Uterine smooth muscle cell (primary cell): Measurements from ENCODE around the gene DND1. TPM values are rescaled to one million over a fixed set of nuclear protein-coding genes. Genes with fewer than 3 reads are reported as not detected.

Source experiments
- total RNA-seq: library from RNA; depleted of rRNA; stranded (reverse); fragments of >200 nt; gene quantifications from 2 replicates; pipeline ENCODE4 v1.2.3, GENCODE V29; 2014

DND1 gene
- 0.12 and 0.33 TPM in 2 replicates for total RNA-seq

DNA sequence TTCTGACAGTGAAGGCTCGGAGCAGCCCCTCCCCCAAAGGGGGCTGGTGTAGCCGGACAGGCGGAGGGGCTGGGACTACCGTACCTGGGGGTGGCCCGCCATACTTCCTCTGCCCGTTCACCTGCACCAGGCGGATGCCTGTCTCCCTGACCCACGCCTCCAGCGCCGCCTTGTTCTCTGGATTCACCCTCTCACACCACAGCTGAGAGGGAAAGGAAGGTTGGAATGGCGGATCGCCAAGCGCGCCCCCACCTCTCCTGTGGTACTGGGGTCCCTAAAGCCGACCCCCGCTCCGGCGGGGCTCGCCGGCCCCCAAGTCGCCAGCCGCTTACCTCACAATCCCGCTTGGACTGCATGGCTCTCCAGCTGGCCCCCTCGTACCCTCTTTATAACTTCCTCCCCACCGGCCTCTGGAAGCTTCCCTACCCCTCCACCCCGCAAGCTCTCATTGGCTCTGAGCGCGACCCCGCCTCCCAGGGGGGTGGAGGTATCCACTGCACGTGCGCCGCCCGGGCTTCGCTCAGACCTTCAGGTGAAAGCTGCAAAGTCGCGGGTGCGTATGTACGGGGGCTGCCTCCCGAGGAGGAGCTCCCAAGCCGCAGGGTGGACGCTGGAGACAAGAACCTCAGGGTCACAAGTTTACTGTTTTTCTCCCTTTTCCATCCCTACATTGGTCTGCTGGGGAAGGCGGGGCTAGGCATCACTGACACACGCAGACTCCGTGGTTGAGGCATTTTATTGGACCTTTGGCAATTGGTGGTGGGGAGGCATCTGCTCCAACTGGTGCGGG lies at the start of gene DND1:
DND1 (minus strand) TSS at position 390 of the 790 bp plus-strand sequence; CDS start at position 356, 34 bp downstream.

GRCh38 chr5:140700177-140701144 lies 27.1 kb upstream of the DND1 start, which contains the start of gene ZMAT2:
TSS of gene ZMAT2 (plus strand) at chr5:140700447. CDS start at chr5:140700461, 14 bp downstream.

GRCh38 chr5:140690941-140691924 lies 17.9 kb upstream of the DND1 start, which contains the start of the genes HARS1 and HARS2:
TSS of gene HARS1 (minus strand) at chr5:140691370. CDS start at chr5:140691304, 66 bp downstream.
TSS of gene HARS2 (plus strand) at chr5:140691455. CDS start at chr5:140691649, 194 bp downstream.

DNA sequence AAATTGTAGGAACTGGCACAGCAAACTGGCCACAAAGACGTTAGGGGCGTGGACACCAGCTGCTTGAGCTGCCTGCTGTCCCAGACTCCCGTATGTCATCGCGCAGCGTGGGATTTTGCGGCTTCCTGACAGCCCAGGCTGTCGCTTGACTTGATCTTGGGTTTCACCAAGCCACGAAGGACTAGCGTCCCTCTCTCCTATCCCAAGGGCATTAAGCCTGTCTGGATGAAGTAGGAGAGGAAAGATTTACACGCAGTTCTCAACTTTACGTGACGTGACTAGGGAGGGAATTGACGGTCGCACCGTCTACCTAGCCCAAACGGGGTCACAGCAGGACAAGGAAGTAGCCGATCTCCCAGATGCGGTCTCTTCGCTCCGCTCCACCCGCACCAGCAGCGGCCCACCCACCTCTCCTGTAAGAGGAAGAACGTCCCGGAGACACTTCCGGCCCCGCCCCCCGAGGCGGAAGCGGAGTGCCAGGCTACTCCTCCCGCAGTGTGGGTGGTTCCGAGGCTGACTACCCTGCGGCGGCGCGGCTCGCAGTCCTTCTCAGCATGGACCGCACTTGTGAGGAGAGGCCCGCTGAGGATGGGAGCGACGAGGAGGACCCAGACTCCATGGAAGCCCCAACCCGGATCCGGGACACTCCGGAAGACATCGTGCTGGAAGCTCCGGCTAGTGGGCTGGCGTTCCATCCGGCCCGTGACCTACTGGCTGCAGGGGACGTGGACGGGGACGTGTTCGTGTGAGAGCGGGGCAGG lies 8.8 kb downstream of the DND1 start, which contains the start of gene WDR55:
WDR55 (plus strand) TSS at position 546 of the 761 bp plus-strand sequence; CDS start at position 555, 9 bp downstream.

GRCh38 chr5:140639148-140639981 lies 34.0 kb downstream of the DND1 start, which contains the start of gene TMCO6:
TSS of gene TMCO6 (plus strand) at chr5:140639451. CDS start at chr5:140639528, 77 bp downstream.

DNA sequence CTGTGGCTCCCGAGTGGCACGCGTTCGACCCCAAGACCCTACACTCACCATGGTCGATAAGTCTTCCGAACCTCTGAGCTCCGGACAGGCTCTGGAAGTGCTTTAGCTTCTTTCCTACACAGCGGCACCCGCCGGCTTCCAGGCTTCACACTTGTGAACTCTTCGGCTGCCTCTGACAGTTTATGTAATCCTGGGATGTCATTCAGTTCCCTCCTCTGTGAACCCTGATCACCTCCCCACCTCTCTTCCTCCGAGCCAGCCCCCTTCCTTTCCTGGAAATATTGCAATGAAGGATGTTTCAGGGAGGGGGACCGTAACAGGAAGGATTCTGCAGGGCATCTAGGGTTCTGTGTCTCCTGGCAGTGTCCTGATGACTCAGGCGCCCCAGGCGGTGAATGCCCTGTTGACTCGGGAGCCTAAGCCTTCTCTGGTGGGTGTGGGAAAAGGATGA lies 40.3 kb downstream of the DND1 start, which contains the start of gene CD14:
CD14 (minus strand) TSS at position 155 of the 451 bp plus-strand sequence; CDS start at position 51, 104 bp downstream.

Other genes with a start within 250 kb of the DND1 start
- 0.77 and 1.1 TPM in 2 replicates for gene EIF4EBP3, start 125.9 kb downstream of the DND1 start, total RNA-seq
- gene SRA1, start 116.1 kb downstream of the DND1 start, total RNA-seq = 43.1 and 49.1 TPM in 2 replicates
- 17.2 and 26.0 TPM in 2 replicates for gene APBB3, start 109.0 kb downstream of the DND1 start, total RNA-seq
- gene SLC35A4, start 108.7 kb downstream of the DND1 start, total RNA-seq = 15.0 and 21.6 TPM in 2 replicates
- gene CD14, start 40.4 kb downstream of the DND1 start, total RNA-seq = 0.11 and 0.25 TPM in 2 replicates
- gene TMCO6, start 34.1 kb downstream of the DND1 start, total RNA-seq = 9.8 and 12.1 TPM in 2 replicates
- gene NDUFA2, start 25.9 kb downstream of the DND1 start, total RNA-seq = 22.8 and 31.7 TPM in 2 replicates
- gene IK, start 25.7 kb downstream of the DND1 start, total RNA-seq = 101 and 140 TPM in 2 replicates
- 29.4 and 37.5 TPM in 2 replicates for gene WDR55, start 8.7 kb downstream of the DND1 start, total RNA-seq
- 70.7 and 107 TPM in 2 replicates for gene HARS1, start 17.8 kb upstream of the DND1 start, total RNA-seq
- 38.0 and 38.8 TPM in 2 replicates for gene HARS2, start 17.9 kb upstream of the DND1 start, total RNA-seq
- 60.6 and 61.1 TPM in 2 replicates for gene ZMAT2, start 26.9 kb upstream of the DND1 start, total RNA-seq
- gene PCDHA1, start 112.6 kb upstream of the DND1 start, total RNA-seq = under 0.01 TPM in 2 replicates
- under 0.01 and 0.11 TPM in 2 replicates for gene PCDHA2, start 121.3 kb upstream of the DND1 start, total RNA-seq
- gene PCDHA3, start 127.5 kb upstream of the DND1 start, total RNA-seq = under 0.01 and 0.25 TPM in 2 replicates
- gene PCDHA4, start 133.5 kb upstream of the DND1 start, total RNA-seq = 0.11 and 0.62 TPM in 2 replicates
- 0.11 and 0.12 TPM in 2 replicates for gene PCDHA5, start 148.0 kb upstream of the DND1 start, total RNA-seq
- 0.77 and 1.4 TPM in 2 replicates for gene PCDHA6, start 154.4 kb upstream of the DND1 start, total RNA-seq
- gene PCDHA7, start 160.7 kb upstream of the DND1 start, total RNA-seq = 0.22 and 0.87 TPM in 2 replicates
- gene PCDHA8, start 167.6 kb upstream of the DND1 start, total RNA-seq = 0.11 and 0.12 TPM in 2 replicates
- gene PCDHA9, start 174.8 kb upstream of the DND1 start, total RNA-seq = 0.11 and 0.12 TPM in 2 replicates
- 0.33 and 0.37 TPM in 2 replicates for gene PCDHA10, start 182.3 kb upstream of the DND1 start, total RNA-seq
- gene PCDHA11, start 195.4 kb upstream of the DND1 start, total RNA-seq = 0.22 and 0.50 TPM in 2 replicates
- gene PCDHA12, start 201.7 kb upstream of the DND1 start, total RNA-seq = 0.11 and 0.12 TPM in 2 replicates
- under 0.01 and 0.25 TPM in 2 replicates for gene PCDHA13, start 208.5 kb upstream of the DND1 start, total RNA-seq